Testis (tissue), 2 donors: ENCODE measurements around the gene TELO2.

Source experiments
- POLR2A ChIP-seq: fragments of 450-650 bp; IDR thresholded peaks from one replicate; pipeline ENCODE4 v1.6.1; 2017; ENCODE audit warnings: antibody characterized with exemption, mild to moderate bottlenecking, moderate library complexity
- TF ChIP-seq, protein P1 (sequence below), 3 experiments: fragments of 450-650 bp in 2 of 3; fragments of 200-600 bp in 1 of 3; sonication (generic) in 1 of 3; IDR thresholded peaks; one replicate each; pipeline ENCODE4 v1.5.1; 2016 to 2019; ENCODE audit warnings: antibody characterized with exemption in 3 of 3, mild to moderate bottlenecking in 2 of 3, moderate library complexity in 1 of 3

GRCh38 chr16:1494711-1495110 lies 1.6 kb downstream of the TELO2 start:
- no peak for TF ChIP-seq POLR2A
- TF ChIP-seq, protein P1, sequence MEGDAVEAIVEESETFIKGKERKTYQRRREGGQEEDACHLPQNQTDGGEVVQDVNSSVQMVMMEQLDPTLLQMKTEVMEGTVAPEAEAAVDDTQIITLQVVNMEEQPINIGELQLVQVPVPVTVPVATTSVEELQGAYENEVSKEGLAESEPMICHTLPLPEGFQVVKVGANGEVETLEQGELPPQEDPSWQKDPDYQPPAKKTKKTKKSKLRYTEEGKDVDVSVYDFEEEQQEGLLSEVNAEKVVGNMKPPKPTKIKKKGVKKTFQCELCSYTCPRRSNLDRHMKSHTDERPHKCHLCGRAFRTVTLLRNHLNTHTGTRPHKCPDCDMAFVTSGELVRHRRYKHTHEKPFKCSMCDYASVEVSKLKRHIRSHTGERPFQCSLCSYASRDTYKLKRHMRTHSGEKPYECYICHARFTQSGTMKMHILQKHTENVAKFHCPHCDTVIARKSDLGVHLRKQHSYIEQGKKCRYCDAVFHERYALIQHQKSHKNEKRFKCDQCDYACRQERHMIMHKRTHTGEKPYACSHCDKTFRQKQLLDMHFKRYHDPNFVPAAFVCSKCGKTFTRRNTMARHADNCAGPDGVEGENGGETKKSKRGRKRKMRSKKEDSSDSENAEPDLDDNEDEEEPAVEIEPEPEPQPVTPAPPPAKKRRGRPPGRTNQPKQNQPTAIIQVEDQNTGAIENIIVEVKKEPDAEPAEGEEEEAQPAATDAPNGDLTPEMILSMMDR (IDR thresholded peaks at IDR 0.05), result no peak
